ENCODE measurements around the gene RNF145.

Gene RNF145

GRCh38 chr5:159199225-159199624, 10.1 kb downstream of the RNF145 start:
- no peak for TF ChIP-seq CTCF (IDR thresholded peaks at IDR 0.05)

GRCh38 chr5:159198063-159199036, 11.0 kb downstream of the RNF145 start:
- TF ChIP-seq CTCF (IDR thresholded peaks at IDR 0.05) = no peak

DNA sequence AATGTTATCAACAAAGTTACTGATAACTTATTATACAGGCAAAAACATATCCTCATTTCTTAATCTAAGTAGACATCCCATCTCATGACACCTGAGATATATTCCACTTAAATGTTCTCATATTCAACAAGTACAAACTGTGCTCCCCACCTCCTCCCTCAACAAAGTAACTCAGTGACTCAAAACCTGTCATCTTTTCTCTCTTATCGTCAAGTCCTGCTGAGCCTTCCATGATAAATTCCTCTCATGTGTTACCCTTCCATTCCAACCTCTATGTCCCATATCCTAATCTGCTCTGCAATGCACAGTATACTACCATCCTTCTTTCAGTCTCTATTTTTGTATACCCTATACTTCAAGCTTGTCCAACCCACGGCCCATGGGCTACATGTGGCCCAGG, 13.6 kb downstream of the RNF145 start:
- no peak for TF ChIP-seq CTCF (IDR thresholded peaks at IDR 0.05)

DNA sequence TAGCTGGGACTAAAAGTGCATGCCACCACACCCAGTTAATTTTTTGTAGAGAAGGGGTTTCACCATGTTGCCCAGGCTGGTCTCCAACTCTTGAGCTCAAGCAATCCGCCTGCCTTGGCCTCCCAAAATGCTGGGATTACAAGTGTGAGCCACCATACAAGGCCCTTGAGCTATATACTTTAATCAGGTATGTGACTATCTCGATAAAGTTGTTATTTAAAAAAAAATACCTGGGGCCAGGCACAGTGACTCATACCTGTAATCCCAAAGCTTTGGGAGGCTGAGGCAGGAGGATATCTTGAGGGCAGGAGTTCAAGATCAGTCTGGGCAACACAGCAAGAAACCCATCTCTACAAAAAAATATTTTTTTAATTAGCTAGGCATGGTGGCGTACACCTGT, 19.2 kb downstream of the RNF145 start:
- no peak for TF ChIP-seq CTCF (IDR thresholded peaks at IDR 0.05)

GRCh38 chr5:159189310-159189709, 20.0 kb downstream of the RNF145 start:
- TF ChIP-seq CTCF (IDR thresholded peaks at IDR 0.05) = no peak

DNA sequence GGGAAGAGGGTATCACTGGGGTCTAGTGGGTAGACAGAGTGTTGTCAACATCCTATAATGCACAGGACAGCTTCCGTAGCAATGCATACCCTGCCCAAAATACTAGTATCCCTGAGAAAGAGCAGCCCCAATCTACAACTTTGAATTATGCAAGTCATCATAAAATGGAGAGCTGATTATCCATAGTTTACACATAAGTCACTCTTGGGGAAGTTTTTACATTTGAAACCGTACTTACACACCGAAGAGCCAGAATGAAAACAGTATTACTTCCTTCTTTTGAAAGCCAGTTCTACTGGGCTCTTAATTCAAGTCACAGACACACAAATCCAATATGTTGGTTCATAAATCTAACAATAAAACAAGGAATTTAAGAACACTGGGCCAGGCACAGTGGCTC, 21.6 kb downstream of the RNF145 start:
- TF ChIP-seq CTCF (IDR thresholded peaks at IDR 0.05) = no peak

DNA sequence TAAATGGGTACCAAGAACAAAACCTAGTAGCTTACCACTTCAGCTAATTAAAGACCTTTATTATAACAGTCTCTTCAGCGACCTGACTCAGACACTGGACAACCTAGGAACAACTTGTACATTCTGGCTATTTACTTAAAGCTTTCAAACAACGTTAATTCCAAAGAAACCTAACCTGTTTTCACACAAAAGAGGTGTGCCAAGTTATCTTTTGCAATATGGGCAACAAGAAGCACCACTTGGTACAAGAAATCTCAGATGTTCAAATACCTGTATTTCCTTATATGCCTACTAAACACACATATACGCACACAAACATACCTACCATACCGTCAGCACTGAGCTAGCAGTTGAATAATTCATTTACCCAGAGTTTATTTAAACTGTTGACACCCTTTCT, 23.0 kb downstream of the RNF145 start:
- no peak for TF ChIP-seq CTCF (IDR thresholded peaks at IDR 0.05)

Data from LNCAP (cell line).